GM11168 (cell line): ENCODE data around the gene GRK5.
"Not testable (repeated sequence)": the region's sequence is repeated elsewhere in the genome, so short reads cannot be mapped to it uniquely, and the experiment has no call there.

ENCODE experiments used
- in situ Hi-C: fragments of 300-500 bp; cut with MboI; formaldehyde crosslinking; loops from one replicate; pipeline ENCODE4 v1.12.0; 2022; ENCODE audit warnings: low sequenced_read_pairs; ENCODE audit not compliant: unreplicated experiment

Gene GRK5

GRCh38 chr10:119207366-119207666 lies at the start of gene GRK5:
GRK5 (plus strand) TSS chr10:119207571; CDS start chr10:119207918, 347 bp downstream.
- in situ Hi-C loops, result no loop called here

GRCh38 chr10:119159332-119159731 lies 48.0 kb upstream of the GRK5 start:
- in situ Hi-C loops, result no loop called here

GRCh38 chr10:119161680-119162451 lies 45.5 kb upstream of the GRK5 start:
- in situ Hi-C loops, result no loop called here

DNA sequence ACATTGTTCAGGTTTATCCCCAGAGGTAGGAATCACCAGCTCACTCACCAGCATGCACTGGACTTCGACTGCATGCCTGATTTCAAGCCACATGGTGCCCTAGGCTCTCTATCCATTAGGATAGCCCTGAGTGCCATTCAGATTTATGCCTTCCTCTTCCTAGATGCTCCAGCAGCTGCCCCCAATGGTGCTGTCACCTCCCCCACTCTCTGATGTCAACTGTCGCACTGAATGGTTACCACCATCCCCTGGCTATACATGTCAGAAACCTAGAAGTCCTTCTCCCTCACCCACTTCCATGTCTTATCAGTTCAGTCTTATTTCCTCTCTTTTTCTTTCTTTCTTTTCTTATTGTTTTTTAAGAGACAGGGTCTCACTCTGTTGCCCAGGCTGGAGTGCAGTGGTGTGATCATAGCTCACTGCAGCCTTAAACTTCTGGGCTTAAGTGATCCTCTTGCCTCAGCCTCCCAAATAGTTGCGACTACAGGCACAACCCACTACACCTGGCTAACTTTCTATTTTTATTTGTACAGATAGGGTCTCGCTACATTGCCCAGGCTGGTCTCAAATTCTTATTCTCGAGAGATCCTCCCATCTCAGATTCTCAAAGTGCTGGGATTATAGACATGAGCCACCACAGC lies 44.8 kb upstream of the GRK5 start:
- in situ Hi-C loops, result no loop called here

GRCh38 chr10:119165171-119166117 lies 41.9 kb upstream of the GRK5 start, which contains the start of gene SFXN4:
SFXN4 (minus strand) TSS chr10:119165714; CDS start chr10:119165647, 67 bp downstream.
- in situ Hi-C loops, result no loop called here

- in situ Hi-C loops, result no loop called here
Observed at GRCh38 chr10:119166118-119166500, 41.3 kb upstream of the GRK5 start.

- in situ Hi-C loops, result no loop called here
Observed at GRCh38 chr10:119166564-119166963, 40.8 kb upstream of the GRK5 start.

- in situ Hi-C loops, result no loop called here
Observed at GRCh38 chr10:119167041-119167440, 40.3 kb upstream of the GRK5 start.

DNA sequence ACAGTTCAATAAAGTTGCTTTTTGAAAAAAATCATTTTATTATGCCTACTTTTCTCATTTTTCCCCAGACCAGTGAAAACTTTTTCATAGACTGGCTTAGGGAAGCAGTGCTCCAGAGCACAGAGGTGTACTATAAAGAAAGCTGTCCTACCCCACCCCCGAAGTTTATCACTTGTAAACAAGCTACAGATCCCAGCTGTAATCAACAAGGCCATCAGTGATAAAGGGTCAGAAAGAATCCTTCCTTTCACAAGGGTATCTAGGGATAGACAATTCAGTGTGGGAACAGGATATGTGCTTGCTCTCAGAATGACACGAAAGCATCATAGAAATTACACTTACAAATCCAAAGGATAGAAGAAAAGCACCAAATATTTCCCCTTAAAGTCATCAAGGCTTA lies 33.3 kb upstream of the GRK5 start:
- in situ Hi-C loops, result no loop called here

GRCh38 chr10:119176166-119176565 lies 31.2 kb upstream of the GRK5 start:
- in situ Hi-C loops, result no loop called here

- in situ Hi-C loops, result no loop called here
Observed at GRCh38 chr10:119177708-119178371, 29.5 kb upstream of the GRK5 start.

- in situ Hi-C loops, result no loop called here
Observed at GRCh38 chr10:119178372-119179119, 28.8 kb upstream of the GRK5 start, which contains the start of gene PRDX3. PRDX3 (minus strand) TSS chr10:119178812; CDS start chr10:119178790, 22 bp downstream.

DNA sequence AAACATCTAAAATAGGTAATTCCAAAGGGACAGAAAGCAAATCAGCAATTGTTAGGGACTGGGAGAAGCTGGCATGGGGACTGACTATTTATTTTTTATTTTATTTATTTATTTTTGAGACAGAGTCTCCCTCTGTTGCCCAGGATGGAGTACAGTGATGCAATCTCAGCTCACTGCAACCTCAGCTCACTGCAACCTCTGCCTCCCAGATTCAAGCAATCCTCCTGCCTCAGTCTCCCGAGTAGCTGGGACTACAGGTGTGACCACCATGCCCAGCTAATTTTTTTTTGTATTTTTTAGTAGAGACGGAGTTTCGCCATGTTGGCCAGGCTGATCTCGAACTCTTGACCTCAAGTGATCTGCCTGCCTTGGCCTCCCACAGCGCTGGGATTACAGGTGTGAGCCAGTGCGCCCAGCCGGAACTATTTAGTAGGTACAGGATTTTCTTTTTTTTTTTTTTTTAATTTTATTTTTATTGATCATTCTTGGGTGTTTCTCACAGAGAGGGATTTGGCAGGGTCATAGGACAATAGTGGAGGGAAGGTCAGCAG lies 26.4 kb upstream of the GRK5 start:
- in situ Hi-C loops, result not testable (repeated sequence)

DNA sequence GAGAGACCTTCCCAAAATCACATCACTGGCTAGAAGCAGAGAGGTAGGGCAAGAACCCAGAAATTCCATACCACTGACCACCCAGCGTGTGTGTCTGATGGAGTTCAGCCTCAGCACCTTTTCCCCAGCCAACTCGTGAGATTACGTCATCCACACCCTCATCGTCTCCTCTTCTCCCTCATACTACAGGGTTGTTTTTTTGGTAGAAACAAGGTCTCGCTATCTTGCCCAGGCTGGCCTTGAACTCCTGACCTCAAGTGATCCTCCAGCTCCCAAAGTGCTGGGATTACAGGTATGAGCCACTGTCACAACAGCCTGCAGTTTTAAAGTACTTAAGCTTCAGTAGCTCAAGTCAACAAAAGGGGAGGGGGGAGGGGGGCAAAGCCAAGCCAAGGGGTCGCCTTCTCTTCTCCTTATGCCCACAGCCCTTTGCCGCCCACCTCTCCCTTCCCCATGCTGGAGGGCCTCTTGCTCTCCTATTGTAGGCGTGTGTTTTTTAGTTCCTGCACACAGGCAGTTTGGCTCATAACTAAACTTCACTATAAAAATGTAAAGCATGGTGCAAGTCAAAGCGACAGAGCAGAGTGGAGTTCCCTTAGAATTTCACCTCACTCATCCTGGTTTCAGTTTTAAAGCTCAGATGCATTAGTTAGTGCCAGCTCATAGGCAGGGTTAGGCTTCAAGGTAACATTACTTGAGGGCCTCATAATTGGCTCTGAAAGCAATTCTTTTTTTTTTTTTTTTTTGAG lies 23.5 kb upstream of the GRK5 start:
- in situ Hi-C loops, result no loop called here

DNA sequence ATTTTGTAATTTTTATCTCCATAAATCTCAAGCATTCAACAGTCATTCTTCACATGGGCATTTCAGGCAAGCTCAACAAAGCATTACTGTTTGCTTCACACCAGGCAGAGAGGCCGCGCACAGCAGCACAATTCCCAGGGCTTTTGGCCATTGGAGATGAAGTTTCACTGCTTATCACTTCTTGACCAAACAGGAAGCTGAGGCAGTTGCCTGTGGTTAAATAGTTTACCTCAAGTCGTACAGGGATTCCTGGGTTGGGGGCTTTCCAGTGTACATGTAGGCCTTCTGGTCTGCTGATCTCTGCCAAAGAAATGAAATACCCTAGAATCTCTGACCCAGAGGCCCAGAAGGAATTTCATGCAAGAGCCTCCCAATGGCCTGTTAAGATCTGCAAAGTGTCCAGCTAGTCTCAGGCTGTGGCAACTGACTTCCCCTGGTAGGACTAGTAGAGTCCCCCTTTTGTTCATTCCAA lies 17.5 kb upstream of the GRK5 start:
- in situ Hi-C loops, result loop anchor here (10.0 kb wide), 1 partner anchor 225 kb away; no protein-coding TSS in a partner anchor

- in situ Hi-C loops, result loop anchor here (10.0 kb wide), 1 partner anchor 224 kb away; no protein-coding TSS in a partner anchor
Observed at GRCh38 chr10:119190353-119190752, 17.0 kb upstream of the GRK5 start.

GRCh38 chr10:119190954-119191785 lies 16.2 kb upstream of the GRK5 start:
- in situ Hi-C loops, result loop anchor here (10.0 kb wide), 1 partner anchor 224 kb away; no protein-coding TSS in a partner anchor
